ENCODE results near the gene DISC1. TPM values are rescaled to one million over a fixed set of nuclear protein-coding genes. Genes with fewer than 3 reads are reported as not detected.

The DISC1 gene
- 1.2 and 4.7 TPM in 2 replicates for total RNA-seq (ENCODE audit: low replicate concordance)
- long read RNA-seq = 0 reads

DNA sequence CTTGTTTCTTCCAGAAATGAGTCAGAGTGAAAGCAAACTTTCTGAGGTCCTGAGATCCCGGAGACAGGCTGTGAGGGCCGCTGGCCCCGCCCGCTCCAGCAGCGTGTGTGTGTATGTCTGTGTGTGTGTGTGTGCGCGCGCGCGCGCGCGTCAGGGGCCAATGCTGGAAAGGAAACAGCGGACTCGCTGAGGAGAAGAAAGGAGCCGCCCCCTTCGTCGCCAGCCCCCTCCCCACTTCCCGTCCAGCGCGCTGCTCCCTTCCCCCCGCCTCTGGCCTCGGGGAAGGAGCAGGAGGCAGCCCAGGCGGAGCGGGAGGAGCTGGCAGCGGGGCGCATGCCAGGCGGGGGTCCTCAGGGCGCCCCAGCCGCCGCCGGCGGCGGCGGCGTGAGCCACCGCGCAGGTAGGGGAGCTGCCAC lies at the start of gene DISC1:
Gene DISC1, plus strand, starts transcription at position 256 of the 416 bp plus-strand sequence. Its CDS starts 78 bp downstream, at position 334.
- peaks cover 4% of the 10 kb centered on the region for H3K9me3 Mint-ChIP-seq
- H3K4me3 Mint-ChIP-seq = peak within 1 kb of the TSS; percentile 92
- DNase-seq (ENCODE audit: extremely low spot score, unreplicated experiment) = peak; percentile 87
- TF ChIP-seq, protein P1, sequence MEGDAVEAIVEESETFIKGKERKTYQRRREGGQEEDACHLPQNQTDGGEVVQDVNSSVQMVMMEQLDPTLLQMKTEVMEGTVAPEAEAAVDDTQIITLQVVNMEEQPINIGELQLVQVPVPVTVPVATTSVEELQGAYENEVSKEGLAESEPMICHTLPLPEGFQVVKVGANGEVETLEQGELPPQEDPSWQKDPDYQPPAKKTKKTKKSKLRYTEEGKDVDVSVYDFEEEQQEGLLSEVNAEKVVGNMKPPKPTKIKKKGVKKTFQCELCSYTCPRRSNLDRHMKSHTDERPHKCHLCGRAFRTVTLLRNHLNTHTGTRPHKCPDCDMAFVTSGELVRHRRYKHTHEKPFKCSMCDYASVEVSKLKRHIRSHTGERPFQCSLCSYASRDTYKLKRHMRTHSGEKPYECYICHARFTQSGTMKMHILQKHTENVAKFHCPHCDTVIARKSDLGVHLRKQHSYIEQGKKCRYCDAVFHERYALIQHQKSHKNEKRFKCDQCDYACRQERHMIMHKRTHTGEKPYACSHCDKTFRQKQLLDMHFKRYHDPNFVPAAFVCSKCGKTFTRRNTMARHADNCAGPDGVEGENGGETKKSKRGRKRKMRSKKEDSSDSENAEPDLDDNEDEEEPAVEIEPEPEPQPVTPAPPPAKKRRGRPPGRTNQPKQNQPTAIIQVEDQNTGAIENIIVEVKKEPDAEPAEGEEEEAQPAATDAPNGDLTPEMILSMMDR (conservative IDR thresholded peaks at IDR 0.05) = no peak
- H3K27ac Mint-ChIP-seq = peak within 1 kb of the TSS; percentile 63
- H3K27me3 Mint-ChIP-seq = peaks cover 40% of the 10 kb centered on the region
- no peaks in the 10 kb centered on the region for H3K36me3 Mint-ChIP-seq
- H3K4me1 Mint-ChIP-seq (ENCODE audit: unreplicated experiment) = peaks cover 13% of the 10 kb centered on the region

DNA sequence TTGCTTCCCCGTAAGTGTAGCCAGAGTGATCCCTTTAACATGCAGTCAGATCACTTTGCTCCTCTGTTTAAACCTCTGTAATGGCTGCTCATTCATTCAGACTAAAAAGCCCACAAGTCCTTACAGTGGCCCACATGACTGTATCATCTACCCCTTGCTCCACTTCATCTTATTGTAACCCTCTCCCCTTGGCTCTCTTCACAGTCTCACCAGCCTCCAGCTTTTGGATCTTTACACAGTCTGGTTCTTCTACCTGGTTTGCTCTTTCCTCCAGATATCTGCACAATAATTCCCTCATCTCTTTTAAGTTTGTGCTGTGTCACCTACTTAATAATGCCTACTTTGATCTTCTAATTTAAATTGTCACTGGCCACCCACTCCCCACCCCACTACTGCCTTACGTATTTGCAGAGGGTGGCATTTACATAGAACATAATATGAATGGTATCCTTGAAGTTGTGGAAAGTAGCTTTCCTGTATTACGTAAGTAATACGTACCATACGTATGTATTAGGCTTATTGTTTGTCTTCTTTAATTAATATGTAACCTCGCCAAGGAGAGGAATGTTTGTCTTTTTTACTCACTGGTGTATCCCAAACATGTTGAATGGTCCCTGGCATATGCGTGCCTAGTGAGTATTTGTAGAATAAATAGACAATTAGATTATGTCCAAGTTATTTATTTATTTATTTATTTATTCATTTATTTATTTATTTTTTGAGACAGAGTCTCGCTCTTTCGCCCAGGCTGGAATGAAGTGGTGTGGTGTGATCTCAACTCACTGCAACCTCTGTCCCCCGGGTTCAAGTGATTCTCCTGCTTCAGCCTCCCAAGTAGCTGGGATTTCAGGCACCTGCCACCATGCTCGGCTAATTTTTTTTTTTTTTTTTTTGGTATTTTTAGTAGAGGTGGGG lies 49.5 kb upstream of the DISC1 start:
- no peak overlapping the region for H3K4me3 Mint-ChIP-seq
- H3K4me1 Mint-ChIP-seq (ENCODE audit: unreplicated experiment) = no peaks in the 10 kb centered on the region
- DNase-seq (ENCODE audit: extremely low spot score, unreplicated experiment) = no peak
- no peaks in the 10 kb centered on the region for H3K27me3 Mint-ChIP-seq
- H3K27ac Mint-ChIP-seq = no peak overlapping the region
- TF ChIP-seq, protein P1 (conservative IDR thresholded peaks at IDR 0.05) = no peak
- no peaks in the 10 kb centered on the region for H3K9me3 Mint-ChIP-seq
- no peaks in the 10 kb centered on the region for H3K36me3 Mint-ChIP-seq

DNA sequence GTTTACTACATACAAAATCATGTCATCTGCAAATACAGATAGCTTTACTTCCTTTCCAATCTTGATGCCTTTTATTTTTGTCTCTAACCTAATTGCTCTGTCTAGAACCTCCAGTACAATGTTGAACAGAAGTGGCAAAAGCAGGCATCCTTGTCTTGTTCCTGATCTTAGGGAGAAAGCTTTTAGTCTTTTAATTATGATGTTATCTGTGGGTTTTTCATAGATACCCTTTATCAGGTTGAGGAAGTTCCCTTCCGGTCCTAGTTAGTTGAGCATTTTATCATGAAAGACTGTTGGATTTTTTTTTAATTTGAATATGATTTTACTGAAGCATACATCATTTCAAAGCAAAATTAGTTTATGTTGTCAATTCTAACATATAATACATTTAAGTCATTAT lies 45.7 kb upstream of the DISC1 start:
- no peak for DNase-seq (ENCODE audit: extremely low spot score, unreplicated experiment)
- H3K27me3 Mint-ChIP-seq = no peaks in the 10 kb centered on the region
- no peaks in the 10 kb centered on the region for H3K9me3 Mint-ChIP-seq
- H3K27ac Mint-ChIP-seq = no peak overlapping the region
- H3K36me3 Mint-ChIP-seq = no peaks in the 10 kb centered on the region
- H3K4me1 Mint-ChIP-seq (ENCODE audit: unreplicated experiment) = no peaks in the 10 kb centered on the region
- no peak overlapping the region for H3K4me3 Mint-ChIP-seq
- TF ChIP-seq, protein P1 (conservative IDR thresholded peaks at IDR 0.05) = no peak

DNA sequence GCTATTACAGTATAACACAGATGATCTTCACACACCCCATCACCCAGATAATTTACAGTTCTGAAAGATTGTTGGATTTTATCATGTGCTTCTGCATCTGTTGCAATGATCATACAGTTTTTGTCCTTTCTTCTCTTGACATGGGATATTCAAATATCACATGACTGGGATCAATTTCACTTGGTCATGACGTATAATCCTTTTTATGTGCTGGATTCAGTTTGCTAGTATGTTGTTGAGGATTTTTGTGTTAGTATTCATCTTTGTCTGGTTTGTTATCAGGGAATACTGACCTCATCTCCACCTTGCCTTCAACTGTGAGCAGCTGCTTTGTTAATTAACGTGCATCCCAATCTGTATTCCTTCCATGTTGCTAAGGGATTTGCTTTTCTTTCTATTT lies 44.7 kb upstream of the DISC1 start:
- no peak for DNase-seq (ENCODE audit: extremely low spot score, unreplicated experiment)
- H3K36me3 Mint-ChIP-seq = no peaks in the 10 kb centered on the region
- H3K9me3 Mint-ChIP-seq = no peaks in the 10 kb centered on the region
- no peaks in the 10 kb centered on the region for H3K4me1 Mint-ChIP-seq (ENCODE audit: unreplicated experiment)
- H3K27ac Mint-ChIP-seq = no peak overlapping the region
- TF ChIP-seq, protein P1 (conservative IDR thresholded peaks at IDR 0.05) = no peak
- H3K27me3 Mint-ChIP-seq = no peaks in the 10 kb centered on the region
- no peak overlapping the region for H3K4me3 Mint-ChIP-seq

DNA sequence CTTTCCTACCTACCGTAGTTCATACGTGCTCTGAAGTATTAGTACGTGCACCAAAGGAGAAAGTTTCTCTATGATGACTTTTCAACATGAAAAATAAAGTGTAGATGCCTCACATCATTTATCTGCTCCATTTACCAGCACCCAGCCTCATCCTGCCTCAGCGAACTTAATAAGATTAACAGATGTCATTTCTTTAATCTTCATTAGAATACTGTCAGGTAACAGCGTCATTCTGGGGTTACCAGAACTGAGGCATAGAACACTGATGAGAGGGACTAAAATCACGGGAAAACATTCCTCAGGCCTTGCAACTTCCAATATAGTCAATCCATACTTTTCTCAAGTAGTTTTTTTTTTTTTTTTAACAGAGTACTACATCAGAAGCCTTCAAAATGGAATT lies 43.2 kb upstream of the DISC1 start:
- Mint-ChIP-seq H3K4me1 (ENCODE audit: unreplicated experiment) (no peaks in the 10 kb centered on the region), H3K9me3 (no peaks in the 10 kb centered on the region), H3K36me3 (no peaks in the 10 kb centered on the region), H3K27me3 (no peaks in the 10 kb centered on the region), H3K27ac (no peak overlapping the region), H3K4me3 (no peak overlapping the region)
- TF ChIP-seq, protein P1 (conservative IDR thresholded peaks at IDR 0.05) = no peak
- DNase-seq (ENCODE audit: extremely low spot score, unreplicated experiment) = no peak
